OCI-LY1 (cell line): ENCODE results near the gene TMOD4.

Experiments
- H2AFZ ChIP-seq: fragments of 200-600 bp; sonication (generic), shearing (Covaris generic); 2 replicates; pipeline ENCODE4 v1.6.0; 2014; ENCODE audit warnings: antibody characterized with exemption, mild to moderate bottlenecking, low read length
- H3F3A ChIP-seq: fragments of 200-600 bp; sonication (generic), shearing (Covaris generic); 2 replicates; pipeline ENCODE4 v1.6.0; 2014; ENCODE audit warnings: mild to moderate bottlenecking, antibody characterized with exemption, low read length, moderate library complexity; ENCODE audit not compliant: insufficient read depth
- H3K27ac ChIP-seq: fragments of 200-600 bp; sonication (generic); 2 replicates; pipeline ENCODE4 v1.5.1; 2014; ENCODE audit warnings: low read length, mixed run types, mild to moderate bottlenecking, low read depth; ENCODE audit not compliant: poor library complexity, severe bottlenecking
- H3K27me3 ChIP-seq: fragments of 200-600 bp; sonication (generic); 2 replicates; pipeline ENCODE4 v1.6.0; 2014; ENCODE audit warnings: antibody characterized with exemption, mild to moderate bottlenecking, low read length, moderate library complexity; ENCODE audit not compliant: insufficient read depth
- H3K36me3 ChIP-seq: fragments of 200-600 bp; sonication (generic); 2 replicates; pipeline ENCODE4 v1.6.1; 2014; ENCODE audit warnings: mild to moderate bottlenecking, antibody characterized with exemption, low read length, moderate library complexity, mixed read lengths; ENCODE audit not compliant: insufficient read depth
- H3K4me1 ChIP-seq: fragments of 200-600 bp; sonication (generic); 2 replicates; pipeline ENCODE4 v1.5.1; 2014; ENCODE audit warnings: mild to moderate bottlenecking, low read length, moderate library complexity; ENCODE audit not compliant: insufficient read depth, severe bottlenecking
- H3K4me2 ChIP-seq: fragments of 200-600 bp; sonication (generic), shearing (Covaris generic); 2 replicates; pipeline ENCODE4 v1.6.1; 2014; ENCODE audit warnings: low read length
- H3K4me3 ChIP-seq: fragments of 200-600 bp; sonication (generic); 2 replicates; pipeline ENCODE4 v1.5.1; 2014; ENCODE audit warnings: low read length, low read depth, mild to moderate bottlenecking, mixed read lengths; ENCODE audit not compliant: poor library complexity, severe bottlenecking
- H3K79me2 ChIP-seq: fragments of 200-600 bp; shearing (Covaris generic); 2 replicates; pipeline ENCODE4 v1.6.1; 2016; ENCODE audit warnings: mixed run types, low read length, mixed read lengths; ENCODE audit not compliant: insufficient read depth
- H3K9ac ChIP-seq: fragments of 200-600 bp; sonication (generic), shearing (Covaris generic); 2 replicates; pipeline ENCODE4 v1.6.1; 2014; ENCODE audit warnings: mild to moderate bottlenecking, low read length, mixed read lengths
- H3K9me2 ChIP-seq: fragments of 200-600 bp; sonication (generic), shearing (Covaris generic); 2 replicates; pipeline ENCODE4 v1.6.1; 2014; ENCODE audit warnings: low read depth, mild to moderate bottlenecking, low read length, mixed read lengths
- H3K9me3 ChIP-seq: fragments of 200-600 bp; shearing (Covaris generic); 2 replicates; pipeline ENCODE4 v1.6.1; 2014; ENCODE audit warnings: low read length, mixed read lengths
- H4K20me1 ChIP-seq: fragments of 200-600 bp; sonication (generic), shearing (Covaris generic); 2 replicates; pipeline ENCODE4 v1.6.0; 2016; ENCODE audit warnings: mild to moderate bottlenecking, low read length; ENCODE audit not compliant: insufficient read depth
- EZH2 ChIP-seq: fragments of 200-600 bp; sonication (generic), shearing (Covaris generic); IDR thresholded peaks from 2 replicates; pipeline ENCODE4 v1.8.0; 2017; ENCODE audit warnings: borderline replicate concordance, mixed run types, mild to moderate bottlenecking, antibody characterized with exemption, low read length, moderate library complexity, mixed read lengths
- TF ChIP-seq, protein P1 (sequence below): fragments of 200-600 bp; sonication (generic), shearing (Covaris generic); IDR thresholded peaks from 2 replicates; pipeline ENCODE4 v1.5.1; 2017; ENCODE audit warnings: mild to moderate bottlenecking, antibody characterized with exemption, low read length, moderate library complexity, mixed read lengths

Gene TMOD4

DNA sequence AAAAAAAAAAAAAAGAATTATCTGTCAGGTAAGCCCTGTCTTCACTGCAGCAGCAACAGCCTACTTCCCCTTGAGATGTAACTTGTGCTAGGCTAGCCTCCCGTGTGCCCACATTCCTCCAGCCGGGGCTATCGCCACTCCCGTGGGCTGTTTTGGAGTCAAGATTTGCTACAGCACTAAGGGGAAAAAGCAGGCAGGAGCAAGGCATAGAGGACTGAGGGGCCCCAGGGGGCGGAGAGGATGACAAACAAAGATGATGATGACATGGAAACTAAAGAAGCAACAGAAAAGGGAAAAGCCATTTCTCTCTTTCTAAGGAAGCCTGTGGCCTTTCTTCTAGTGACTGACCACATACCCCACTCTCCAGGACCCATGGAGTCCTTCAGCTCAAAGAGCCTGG is 17.5 kb downstream of the TMOD4 start:
- Histone ChIP-seq H3K4me2 (no peak overlapping the region), H3K9me2 (no peaks in the 10 kb centered on the region), H3K9ac (no peak overlapping the region), H3K27me3 (no peaks in the 10 kb centered on the region), H3K9me3 (no peaks in the 10 kb centered on the region), H3K27ac (no peak overlapping the region), H4K20me1 (no peaks in the 10 kb centered on the region), H2AFZ (no peak overlapping the region), H3F3A (no peaks in the 10 kb centered on the region), H3K4me1 (peaks cover 18% of the 10 kb centered on the region), H3K4me3 (no peak overlapping the region), H3K79me2 (no peaks in the 10 kb centered on the region), H3K36me3 (peaks cover 19% of the 10 kb centered on the region; the same call in 1 of the 2 replicates)
- TF ChIP-seq, protein P1, sequence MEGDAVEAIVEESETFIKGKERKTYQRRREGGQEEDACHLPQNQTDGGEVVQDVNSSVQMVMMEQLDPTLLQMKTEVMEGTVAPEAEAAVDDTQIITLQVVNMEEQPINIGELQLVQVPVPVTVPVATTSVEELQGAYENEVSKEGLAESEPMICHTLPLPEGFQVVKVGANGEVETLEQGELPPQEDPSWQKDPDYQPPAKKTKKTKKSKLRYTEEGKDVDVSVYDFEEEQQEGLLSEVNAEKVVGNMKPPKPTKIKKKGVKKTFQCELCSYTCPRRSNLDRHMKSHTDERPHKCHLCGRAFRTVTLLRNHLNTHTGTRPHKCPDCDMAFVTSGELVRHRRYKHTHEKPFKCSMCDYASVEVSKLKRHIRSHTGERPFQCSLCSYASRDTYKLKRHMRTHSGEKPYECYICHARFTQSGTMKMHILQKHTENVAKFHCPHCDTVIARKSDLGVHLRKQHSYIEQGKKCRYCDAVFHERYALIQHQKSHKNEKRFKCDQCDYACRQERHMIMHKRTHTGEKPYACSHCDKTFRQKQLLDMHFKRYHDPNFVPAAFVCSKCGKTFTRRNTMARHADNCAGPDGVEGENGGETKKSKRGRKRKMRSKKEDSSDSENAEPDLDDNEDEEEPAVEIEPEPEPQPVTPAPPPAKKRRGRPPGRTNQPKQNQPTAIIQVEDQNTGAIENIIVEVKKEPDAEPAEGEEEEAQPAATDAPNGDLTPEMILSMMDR, result no peak
- TF ChIP-seq EZH2, result no peak

GRCh38 chr1:151157067-151157531 is 18.7 kb downstream of the TMOD4 start:
- peak overlapping the region; percentile 69 for H3K9ac ChIP-seq
- H3K27me3 ChIP-seq, result no peaks in the 10 kb centered on the region
- H2AFZ ChIP-seq, result no peak overlapping the region
- H3K36me3 ChIP-seq, result peaks cover 19% of the 10 kb centered on the region; the same call in 1 of the 2 replicates
- no peaks in the 10 kb centered on the region for H4K20me1 ChIP-seq
- peak overlapping the region; percentile 64 for H3K4me3 ChIP-seq
- H3K79me2 ChIP-seq, result no peaks in the 10 kb centered on the region
- H3K4me2 ChIP-seq, result peak overlapping the region; percentile 85
- no peak for TF ChIP-seq EZH2
- TF ChIP-seq, protein P1, result no peak
- peaks cover 18% of the 10 kb centered on the region for H3K4me1 ChIP-seq
- no peaks in the 10 kb centered on the region for H3K9me2 ChIP-seq
- H3K27ac ChIP-seq, result peak overlapping the region; percentile 55
- no peaks in the 10 kb centered on the region for H3F3A ChIP-seq
- H3K9me3 ChIP-seq, result no peaks in the 10 kb centered on the region

DNA sequence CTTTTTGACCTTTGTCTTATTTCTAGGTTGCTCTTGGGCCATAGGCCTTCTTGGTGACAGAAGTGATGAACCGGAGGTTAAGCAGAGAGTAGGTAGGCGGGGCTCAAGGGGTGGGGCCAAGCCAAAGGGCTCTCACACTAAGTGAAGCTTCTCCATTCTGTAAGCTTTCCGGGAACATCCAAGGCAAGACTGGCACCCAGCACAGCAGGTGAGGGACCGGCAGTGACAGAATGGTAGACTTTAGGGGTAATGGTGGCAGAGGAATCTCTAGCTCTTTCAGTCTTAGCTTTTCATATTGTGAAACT is 19.3 kb downstream of the TMOD4 start, which contains the start of gene TNFAIP8L2:
TNFAIP8L2 (plus strand) TSS at position 135 of the 305 bp plus-strand sequence. CDS start 2,049 bp downstream, outside the sequence.
- peaks cover 19% of the 10 kb centered on the region; the same call in 1 of the 2 replicates for H3K36me3 ChIP-seq
- H4K20me1 ChIP-seq, result no peaks in the 10 kb centered on the region
- no peaks in the 10 kb centered on the region for H3K79me2 ChIP-seq
- TF ChIP-seq, protein P1, result no peak
- TF ChIP-seq EZH2, result no peak
- H3K9me2 ChIP-seq, result no peaks in the 10 kb centered on the region
- no peaks in the 10 kb centered on the region for H3K27me3 ChIP-seq
- H3K9ac ChIP-seq, result peak within 1 kb of the TSS; percentile 69
- peaks cover 18% of the 10 kb centered on the region for H3K4me1 ChIP-seq
- no peak within 1 kb of the TSS for H2AFZ ChIP-seq
- peak within 1 kb of the TSS; percentile 55 for H3K27ac ChIP-seq
- peak within 1 kb of the TSS; percentile 85 for H3K4me2 ChIP-seq
- peak within 1 kb of the TSS; percentile 64 for H3K4me3 ChIP-seq
- no peaks in the 10 kb centered on the region for H3F3A ChIP-seq
- no peaks in the 10 kb centered on the region for H3K9me3 ChIP-seq
